ENCODE measurements around the gene CCL24.
A peak's percentile ranks its signal among the peaks of the same experiment; 100 is the strongest.
"Not testable (repeated sequence)": the region's sequence is repeated elsewhere in the genome, so short reads cannot be mapped to it uniquely, and the experiment has no call there.

The CCL24 gene

GRCh38 chr7:75780647-75781273 lies 32.8 kb downstream of the CCL24 start:
- DNase-seq (ENCODE audit: low read depth in 2 of 2), result not testable (repeated sequence)

DNA sequence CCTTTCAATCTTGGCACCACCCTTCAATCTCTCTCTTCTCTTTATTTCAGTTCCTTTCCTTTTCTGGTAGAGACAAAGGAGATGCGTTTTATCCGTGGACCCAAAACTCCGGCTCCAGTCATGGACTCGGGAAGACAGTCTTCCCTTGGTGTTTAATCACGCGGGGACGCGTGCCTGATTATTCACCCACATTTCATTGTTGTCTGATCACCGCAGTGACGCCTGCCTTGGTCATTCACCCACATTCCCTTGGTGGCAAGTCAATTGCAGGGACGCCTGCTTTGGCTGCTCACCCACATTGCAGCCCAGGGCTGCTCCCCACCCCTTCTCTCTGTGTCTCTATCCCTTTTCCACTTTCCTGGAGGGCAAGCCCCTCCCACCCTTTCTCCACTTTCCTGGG lies 34.1 kb downstream of the CCL24 start:
- not testable (repeated sequence) for DNase-seq (ENCODE audit: low read depth in 2 of 2)

- DNase-seq (ENCODE audit: low read depth in 2 of 2), result not testable (repeated sequence)
These were observed 34.6 kb downstream of the CCL24 start for GRCh38 chr7:75779035-75779434.

DNA sequence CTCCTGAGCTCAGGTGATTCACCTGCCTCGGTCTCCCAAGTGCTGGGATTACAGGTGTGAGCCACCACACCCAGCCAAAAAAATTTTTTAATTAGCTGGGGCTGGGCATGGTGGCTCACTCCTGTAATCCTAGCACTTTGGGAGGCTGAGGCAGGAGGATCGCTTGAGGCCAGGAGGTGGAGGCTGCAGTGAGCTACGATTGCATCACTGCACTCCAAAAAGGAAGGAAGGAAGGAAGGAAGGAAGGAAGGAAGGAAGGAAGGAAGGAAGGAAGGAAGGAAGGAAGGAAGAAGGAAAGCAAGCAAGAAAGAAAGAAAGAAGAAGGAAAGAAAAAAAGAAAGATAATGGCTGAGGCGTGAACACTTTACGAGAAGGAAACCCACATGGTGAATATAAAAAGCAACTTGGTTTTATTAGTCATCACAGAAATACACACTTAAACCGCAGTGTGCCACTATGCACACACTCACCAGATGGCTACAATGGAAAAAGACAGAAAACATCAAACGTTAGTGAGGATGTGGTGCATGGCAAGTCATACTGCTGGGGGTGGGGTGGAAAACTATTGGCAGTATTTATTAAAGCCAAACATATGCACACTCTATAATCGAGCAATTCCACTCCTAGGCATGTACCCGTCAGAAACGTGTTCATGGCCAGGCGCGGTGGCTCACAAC lies 37.2 kb downstream of the CCL24 start:
- peak in 1 of 2 donors; percentile 2 for DNase-seq (ENCODE audit: low read depth in 2 of 2)

- not testable (repeated sequence) for DNase-seq (ENCODE audit: low read depth in 2 of 2)
These were observed 39.6 kb downstream of the CCL24 start for GRCh38 chr7:75773958-75774357.

DNA sequence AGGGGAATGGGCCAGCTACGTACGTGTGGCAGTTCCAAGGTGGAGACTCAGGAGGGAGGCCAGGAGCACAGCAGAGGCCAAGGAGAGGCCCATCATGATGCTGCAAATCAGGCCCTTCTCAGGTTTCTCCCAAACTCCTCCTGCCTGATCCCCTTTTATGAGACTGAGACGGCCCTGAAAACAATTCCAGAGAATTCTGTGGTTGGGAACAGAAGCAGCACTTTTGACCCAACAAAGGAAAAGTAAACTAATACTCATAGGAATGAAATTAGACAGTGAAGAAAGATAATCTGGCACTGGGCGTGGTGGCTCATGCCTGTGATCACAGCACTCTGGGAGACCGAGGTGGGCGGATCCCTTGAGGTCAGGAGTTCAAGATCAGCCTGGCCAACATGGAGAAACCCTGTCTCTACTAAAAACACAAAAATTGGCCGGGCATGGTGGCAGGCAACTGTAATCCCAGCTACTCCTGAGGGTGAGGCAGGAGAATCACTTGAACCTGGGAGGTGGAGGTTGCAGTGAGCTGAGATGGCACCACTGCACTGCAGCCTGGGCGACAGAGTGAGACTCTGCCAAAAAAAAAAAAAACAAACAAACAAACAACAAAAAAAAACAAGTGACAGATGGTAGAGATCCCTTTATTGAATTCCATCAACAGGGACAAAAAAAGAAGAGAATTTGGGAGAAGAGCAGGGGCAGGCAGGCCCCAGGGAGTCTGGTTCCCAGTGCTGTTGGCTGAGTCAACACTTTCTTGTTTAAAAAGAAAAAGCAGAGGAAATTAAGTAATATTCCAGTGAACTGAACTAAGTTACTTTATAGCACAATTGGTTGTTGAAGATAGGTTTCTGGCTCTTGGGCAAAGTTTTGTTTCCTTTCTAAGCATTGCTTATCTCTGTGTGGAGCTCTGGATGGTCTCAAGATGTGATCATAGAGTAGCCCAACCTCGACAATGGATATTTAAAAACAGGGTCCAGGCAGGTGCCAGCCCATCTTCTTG lies 41.2 kb downstream of the CCL24 start, which contains the start of gene CCL26:
Gene CCL26 (minus strand): TSS at position 131 of the 997 bp plus-strand sequence. CDS start 35 bp downstream, at position 96.
- DNase-seq (ENCODE audit: low read depth in 2 of 2), result no peak

GRCh38 chr7:75771224-75771623 lies 42.4 kb downstream of the CCL24 start:
- no peak for DNase-seq (ENCODE audit: low read depth in 2 of 2)

DNA sequence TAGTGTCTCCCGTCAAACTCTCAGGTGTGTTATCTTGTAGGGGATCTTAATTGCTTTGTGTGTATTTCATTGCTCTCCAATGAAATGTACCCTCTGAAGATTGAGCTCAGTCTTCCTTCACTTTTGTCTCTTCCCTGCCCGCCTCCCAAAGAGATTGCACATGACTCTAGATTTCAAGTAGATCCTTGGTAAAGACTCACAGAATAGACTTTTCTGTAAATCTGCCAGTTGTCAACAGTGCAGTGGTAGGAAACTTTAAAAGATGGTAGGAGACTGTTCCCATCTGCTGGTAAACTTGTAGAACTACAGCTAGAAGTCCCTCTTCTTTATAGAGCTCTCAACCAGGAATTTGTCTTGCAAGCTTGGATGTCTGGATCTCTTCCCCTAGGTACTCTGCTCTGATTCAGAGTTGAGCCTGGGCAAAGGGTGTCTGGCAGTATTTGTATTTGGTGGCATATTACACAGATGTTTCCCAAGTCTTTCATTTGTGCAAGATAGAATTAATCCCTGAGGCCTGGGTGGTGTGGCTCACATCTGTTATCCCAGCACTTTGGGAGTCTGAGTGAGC lies 51.2 kb downstream of the CCL24 start:
- DNase-seq (ENCODE audit: low read depth in 2 of 2), result no peak

DNA sequence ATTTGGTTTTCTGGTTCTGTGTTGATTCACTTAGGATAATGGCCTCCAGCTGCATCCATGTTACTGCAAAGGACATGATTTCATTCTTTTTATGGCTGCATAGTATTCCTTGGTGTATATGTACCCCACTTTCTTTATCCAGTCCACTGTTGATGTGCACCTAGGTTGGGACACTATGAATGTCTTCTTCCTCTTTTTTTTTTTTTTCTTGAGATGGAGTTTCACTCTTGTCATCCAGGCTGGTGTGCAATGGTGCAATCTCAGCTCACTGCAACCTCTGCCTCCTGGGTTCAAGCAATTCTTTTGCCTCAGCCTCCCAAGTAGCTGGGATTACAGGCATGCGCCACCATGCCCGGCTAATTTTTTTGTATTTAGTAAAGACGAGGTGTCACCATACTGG lies 51.8 kb downstream of the CCL24 start:
- not testable (repeated sequence) for DNase-seq (ENCODE audit: low read depth in 2 of 2)
